Measurements from ENCODE around the gene TFIP11. TPM values are rescaled to one million over a fixed set of nuclear protein-coding genes. Genes with fewer than 3 reads are reported as not detected.

Gene TFIP11
- total and polyA plus RNA-seq, 4 donors = 14.3 to 31.7 (median 24.6) TPM

DNA sequence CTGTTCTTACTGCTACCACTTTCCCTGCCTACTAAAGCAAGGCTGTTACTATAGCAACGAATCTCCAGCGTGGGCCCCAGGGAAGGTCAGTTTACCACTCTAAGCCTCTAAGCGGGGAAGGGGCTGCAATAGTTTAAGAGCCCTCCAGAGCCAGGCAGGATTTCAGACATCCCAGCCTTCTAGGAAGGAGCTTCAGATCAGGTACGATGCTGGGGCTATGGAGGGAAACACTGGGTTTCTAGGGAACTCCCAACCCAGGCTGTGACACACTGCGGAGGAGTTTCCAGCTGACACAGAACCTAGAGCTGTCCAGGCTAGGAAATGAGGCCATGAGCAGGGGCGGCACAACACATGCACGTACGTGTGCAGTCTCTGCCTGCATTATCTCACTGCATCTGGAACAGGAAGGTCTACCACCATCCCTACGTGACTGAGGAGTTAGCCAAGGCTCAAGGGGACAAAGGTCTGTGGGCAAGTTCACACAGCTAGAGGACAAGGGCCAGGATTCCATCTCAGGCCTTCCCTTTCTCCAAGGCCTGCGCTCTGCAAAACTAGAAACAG is 49.1 kb downstream of the TFIP11 start:
- no peak for DNase-seq (ENCODE audit: low spot score)
- H3K4me3 ChIP-seq (ENCODE audit: low read depth in 1 of 3, low read length in 3 of 3) = no peak overlapping the region
- no peaks in the 10 kb centered on the region for H3K9me3 ChIP-seq (ENCODE audit: control insufficient read depth in 4 of 4, low read length in 3 of 4)
- no peak overlapping the region for H3K27ac ChIP-seq (ENCODE audit: low read depth in 1 of 2, low read length in 2 of 2)
- no peak for TF ChIP-seq ZBTB33 (IDR thresholded peaks at IDR 0.05)
- TF ChIP-seq FOXA1 (IDR thresholded peaks at IDR 0.05) = no peak
- peak; percentile 43 for TF ChIP-seq NR2F2 (IDR thresholded peaks at IDR 0.05)
- TF ChIP-seq, protein P1, sequence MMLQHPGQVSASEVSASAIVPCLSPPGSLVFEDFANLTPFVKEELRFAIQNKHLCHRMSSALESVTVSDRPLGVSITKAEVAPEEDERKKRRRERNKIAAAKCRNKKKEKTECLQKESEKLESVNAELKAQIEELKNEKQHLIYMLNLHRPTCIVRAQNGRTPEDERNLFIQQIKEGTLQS (IDR thresholded peaks at IDR 0.05) = no peak
- TF ChIP-seq YY1 (IDR thresholded peaks at IDR 0.05) = no peak
- TF ChIP-seq JUND (IDR thresholded peaks at IDR 0.05) = no peak
- no peak for TF ChIP-seq MAX (IDR thresholded peaks at IDR 0.05)
- peak in 1 of 2 donors; percentile 28 for TF ChIP-seq HNF4A (conservative IDR thresholded peaks at IDR 0.05)
- no peak for TF ChIP-seq FOXA2 (IDR thresholded peaks at IDR 0.05)
- TF ChIP-seq SP1 (IDR thresholded peaks at IDR 0.05) = no peak
- no peak for TF ChIP-seq RAD21 (IDR thresholded peaks at IDR 0.05)
- TF ChIP-seq TAF1 (conservative IDR thresholded peaks at IDR 0.05) = no peak
- no peak for TF ChIP-seq HNF4G (IDR thresholded peaks at IDR 0.05)
- TF ChIP-seq EGR1 (IDR thresholded peaks at IDR 0.05; ENCODE audit: low read depth in 2 of 2) = no peak
- no peak for TF ChIP-seq GABPA (IDR thresholded peaks at IDR 0.05 in 1 of 2, conservative IDR thresholded peaks at IDR 0.05 in 1 of 2)
- TF ChIP-seq, protein P2, sequence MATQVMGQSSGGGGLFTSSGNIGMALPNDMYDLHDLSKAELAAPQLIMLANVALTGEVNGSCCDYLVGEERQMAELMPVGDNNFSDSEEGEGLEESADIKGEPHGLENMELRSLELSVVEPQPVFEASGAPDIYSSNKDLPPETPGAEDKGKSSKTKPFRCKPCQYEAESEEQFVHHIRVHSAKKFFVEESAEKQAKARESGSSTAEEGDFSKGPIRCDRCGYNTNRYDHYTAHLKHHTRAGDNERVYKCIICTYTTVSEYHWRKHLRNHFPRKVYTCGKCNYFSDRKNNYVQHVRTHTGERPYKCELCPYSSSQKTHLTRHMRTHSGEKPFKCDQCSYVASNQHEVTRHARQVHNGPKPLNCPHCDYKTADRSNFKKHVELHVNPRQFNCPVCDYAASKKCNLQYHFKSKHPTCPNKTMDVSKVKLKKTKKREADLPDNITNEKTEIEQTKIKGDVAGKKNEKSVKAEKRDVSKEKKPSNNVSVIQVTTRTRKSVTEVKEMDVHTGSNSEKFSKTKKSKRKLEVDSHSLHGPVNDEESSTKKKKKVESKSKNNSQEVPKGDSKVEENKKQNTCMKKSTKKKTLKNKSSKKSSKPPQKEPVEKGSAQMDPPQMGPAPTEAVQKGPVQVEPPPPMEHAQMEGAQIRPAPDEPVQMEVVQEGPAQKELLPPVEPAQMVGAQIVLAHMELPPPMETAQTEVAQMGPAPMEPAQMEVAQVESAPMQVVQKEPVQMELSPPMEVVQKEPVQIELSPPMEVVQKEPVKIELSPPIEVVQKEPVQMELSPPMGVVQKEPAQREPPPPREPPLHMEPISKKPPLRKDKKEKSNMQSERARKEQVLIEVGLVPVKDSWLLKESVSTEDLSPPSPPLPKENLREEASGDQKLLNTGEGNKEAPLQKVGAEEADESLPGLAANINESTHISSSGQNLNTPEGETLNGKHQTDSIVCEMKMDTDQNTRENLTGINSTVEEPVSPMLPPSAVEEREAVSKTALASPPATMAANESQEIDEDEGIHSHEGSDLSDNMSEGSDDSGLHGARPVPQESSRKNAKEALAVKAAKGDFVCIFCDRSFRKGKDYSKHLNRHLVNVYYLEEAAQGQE (IDR thresholded peaks at IDR 0.05) = no peak
- TF ChIP-seq RXRA (IDR thresholded peaks at IDR 0.05) = no peak
- WGBS = 79% methylated on average over 10 of the region's 10 CpGs
- H3K4me1 ChIP-seq (ENCODE audit: control insufficient read depth in 4 of 4, insufficient read depth in 4 of 4, low read length in 3 of 4) = peaks cover 0 to 9% (median 2%) of the 10 kb centered on the region in 4 donors
- peaks cover 8 to 66% (median 41%) of the 10 kb centered on the region in 4 donors for H3K36me3 ChIP-seq (ENCODE audit: control insufficient read depth in 4 of 4, insufficient read depth in 3 of 4, low read depth in 1 of 4, low read length in 3 of 4)
- no peak overlapping the region for H3K9ac ChIP-seq (ENCODE audit: low read depth in 1 of 2, low read length in 2 of 2)
- H3K27me3 ChIP-seq (ENCODE audit: control insufficient read depth in 4 of 4, insufficient read depth in 4 of 4, low read length in 3 of 4) = no peaks in the 10 kb centered on the region

- H3K4me1 ChIP-seq (ENCODE audit: control insufficient read depth in 4 of 4, insufficient read depth in 4 of 4, low read length in 3 of 4) = peaks cover 0 to 9% (median 2%) of the 10 kb centered on the region in 4 donors
- no peak for DNase-seq (ENCODE audit: low spot score)
- H3K27me3 ChIP-seq (ENCODE audit: control insufficient read depth in 4 of 4, insufficient read depth in 4 of 4, low read length in 3 of 4) = no peaks in the 10 kb centered on the region
- no peak overlapping the region for H3K27ac ChIP-seq (ENCODE audit: low read depth in 1 of 2, low read length in 2 of 2)
- no peak overlapping the region for H3K9ac ChIP-seq (ENCODE audit: low read depth in 1 of 2, low read length in 2 of 2)
- peaks cover 13 to 70% (median 40%) of the 10 kb centered on the region in 4 donors for H3K36me3 ChIP-seq (ENCODE audit: control insufficient read depth in 4 of 4, insufficient read depth in 3 of 4, low read depth in 1 of 4, low read length in 3 of 4)
- no peak overlapping the region for H3K4me3 ChIP-seq (ENCODE audit: low read depth in 1 of 3, low read length in 3 of 3)
- H3K9me3 ChIP-seq (ENCODE audit: control insufficient read depth in 4 of 4, low read length in 3 of 4) = no peaks in the 10 kb centered on the region
- WGBS = 98% methylated on average over 3 of the region's 3 CpGs
- TF ChIP-seq RAD21 (IDR thresholded peaks at IDR 0.05) (no peak), MAX (IDR thresholded peaks at IDR 0.05) (no peak), CTCF (IDR thresholded peaks at IDR 0.05; ENCODE audit: low read depth, low read length, missing input control) (no peak), NR2F2 (IDR thresholded peaks at IDR 0.05) (no peak), JUND (IDR thresholded peaks at IDR 0.05) (no peak), GABPA (IDR thresholded peaks at IDR 0.05 in 1 of 2, conservative IDR thresholded peaks at IDR 0.05 in 1 of 2) (no peak), HNF4A (conservative IDR thresholded peaks at IDR 0.05) (no peak), TAF1 (conservative IDR thresholded peaks at IDR 0.05) (no peak), EGR1 (IDR thresholded peaks at IDR 0.05; ENCODE audit: low read depth in 2 of 2) (no peak), HNF4G (IDR thresholded peaks at IDR 0.05) (no peak), FOXA2 (IDR thresholded peaks at IDR 0.05) (no peak), FOXA1 (IDR thresholded peaks at IDR 0.05) (no peak)
- TF ChIP-seq, protein P2 (IDR thresholded peaks at IDR 0.05) = no peak
- TF ChIP-seq, protein P1 (IDR thresholded peaks at IDR 0.05) = no peak
These were observed 49.6 kb downstream of the TFIP11 start for GRCh38 chr22:26462641-26463040.

All from liver (tissue), 9 donors.